GM06990 (cell line): ENCODE measurements around the gene SALL2.

ENCODE experiments used
- DNase-seq: peaks from one replicate; pipeline ENCODE4 v3.0.0-alpha.2; 2011; ENCODE audit not compliant: insufficient read length; ENCODE audit errors: extremely low read depth
- H3K27me3 ChIP-seq: replicated peaks from 2 replicates; pipeline ENCODE4 v1.6.0; 2011; ENCODE audit warnings: low read length; ENCODE audit not compliant: control insufficient read depth, insufficient read depth
- H3K36me3 ChIP-seq: 2 replicates; pipeline ENCODE4 v1.5.1; 2011; ENCODE audit warnings: low read length; ENCODE audit not compliant: control insufficient read depth, insufficient read depth
- H3K4me3 ChIP-seq: replicated peaks from 2 replicates; pipeline ENCODE4 v1.5.1; 2011; ENCODE audit warnings: low read depth, mild to moderate bottlenecking, control low read depth, low read length
- CTCF ChIP-seq: IDR thresholded peaks from 2 replicates; pipeline ENCODE4 v1.5.1; 2011; ENCODE audit warnings: low read length, control low read depth, mild to moderate bottlenecking, inconsistent platforms; ENCODE audit not compliant: insufficient read depth, poor library complexity, severe bottlenecking

The SALL2 gene

GRCh38 chr14:21525962-21526671 lies at the start of gene SALL2:
TSS of gene SALL2 (minus strand) at chr14:21526346. CDS start at chr14:21526127, 219 bp downstream.
- Histone ChIP-seq H3K4me3 (peak within 1 kb of the TSS; percentile 62), H3K27me3 (no peaks in the 10 kb centered on the region), H3K36me3 (no peaks in the 10 kb centered on the region)
- TF ChIP-seq CTCF, result no peak
- peak; percentile 49 for DNase-seq

GRCh38 chr14:21575661-21576060 lies 49.5 kb upstream of the SALL2 start:
- no peak for DNase-seq
- no peak for TF ChIP-seq CTCF
- Histone ChIP-seq H3K27me3 (no peaks in the 10 kb centered on the region), H3K4me3 (no peak overlapping the region), H3K36me3 (no peaks in the 10 kb centered on the region)

- no peak for DNase-seq
- Histone ChIP-seq H3K36me3 (no peaks in the 10 kb centered on the region), H3K4me3 (no peak overlapping the region), H3K27me3 (no peaks in the 10 kb centered on the region; the same call in 1 of the 2 replicates)
- no peak for TF ChIP-seq CTCF
These were observed 46.5 kb upstream of the SALL2 start for GRCh38 chr14:21572604-21573003.

GRCh38 chr14:21558703-21559170 lies 32.6 kb upstream of the SALL2 start:
- Histone ChIP-seq H3K36me3 (no peaks in the 10 kb centered on the region), H3K27me3 (no peaks in the 10 kb centered on the region), H3K4me3 (no peak overlapping the region)
- no peak for TF ChIP-seq CTCF
- DNase-seq, result no peak

- peak; percentile 60 for TF ChIP-seq CTCF
- Histone ChIP-seq H3K27me3 (no peaks in the 10 kb centered on the region), H3K36me3 (no peaks in the 10 kb centered on the region), H3K4me3 (peak overlapping the region; percentile 10)
- DNase-seq, result peak; percentile 56
These were observed 31.1 kb upstream of the SALL2 start for GRCh38 chr14:21557084-21557901.
